ENCODE measurements around the gene CLEC2A. TPM values are rescaled to one million over a fixed set of nuclear protein-coding genes. Genes with fewer than 3 reads are reported as not detected.
"Not testable (repeated sequence)": the region's sequence is repeated elsewhere in the genome, so short reads cannot be mapped to it uniquely, and the experiment has no call there.

The CLEC2A gene
- total and polyA plus RNA-seq, 10 donors: not detected

DNA sequence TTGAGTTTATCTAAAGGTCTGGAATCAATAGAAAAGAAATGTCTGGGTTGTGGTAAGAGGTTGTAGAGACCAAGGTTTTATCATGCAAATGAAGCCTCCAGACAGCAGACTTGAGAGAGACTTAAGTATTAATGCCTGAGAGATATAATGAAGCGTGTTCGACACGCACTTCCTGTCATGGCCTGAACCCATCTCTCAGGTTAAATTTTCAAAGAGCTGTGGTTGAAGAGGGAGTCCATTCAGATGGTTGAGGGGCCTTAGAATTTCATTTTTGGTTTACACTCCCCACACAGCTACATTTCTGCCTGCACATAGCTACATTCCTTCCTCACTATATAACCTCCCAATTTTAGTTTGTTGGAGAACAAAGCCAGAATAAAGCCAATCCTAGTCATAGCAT is 28.9 kb upstream of the CLEC2A start:
- no peak for DNase-seq
- Histone ChIP-seq H3K4me1 (peaks cover 6 to 35% (median 18%) of the 10 kb centered on the region in 6 donors), H3K36me3 (no peaks in the 10 kb centered on the region), H3K27me3 (replicated peaks in 1 of 7) (no peaks in the 10 kb centered on the region), H3K9me3 (no peaks in the 10 kb centered on the region), H3K27ac (peak overlapping the region in 3 of 8 donors; percentile 13 to 47 (median 39)), H3K4me3 (no peak overlapping the region)
- no peak for TF ChIP-seq POLR2AphosphoS5 (IDR thresholded peaks at IDR 0.05)
- TF ChIP-seq POLR2A (IDR thresholded peaks at IDR 0.05): no peak
- TF ChIP-seq, protein P1, sequence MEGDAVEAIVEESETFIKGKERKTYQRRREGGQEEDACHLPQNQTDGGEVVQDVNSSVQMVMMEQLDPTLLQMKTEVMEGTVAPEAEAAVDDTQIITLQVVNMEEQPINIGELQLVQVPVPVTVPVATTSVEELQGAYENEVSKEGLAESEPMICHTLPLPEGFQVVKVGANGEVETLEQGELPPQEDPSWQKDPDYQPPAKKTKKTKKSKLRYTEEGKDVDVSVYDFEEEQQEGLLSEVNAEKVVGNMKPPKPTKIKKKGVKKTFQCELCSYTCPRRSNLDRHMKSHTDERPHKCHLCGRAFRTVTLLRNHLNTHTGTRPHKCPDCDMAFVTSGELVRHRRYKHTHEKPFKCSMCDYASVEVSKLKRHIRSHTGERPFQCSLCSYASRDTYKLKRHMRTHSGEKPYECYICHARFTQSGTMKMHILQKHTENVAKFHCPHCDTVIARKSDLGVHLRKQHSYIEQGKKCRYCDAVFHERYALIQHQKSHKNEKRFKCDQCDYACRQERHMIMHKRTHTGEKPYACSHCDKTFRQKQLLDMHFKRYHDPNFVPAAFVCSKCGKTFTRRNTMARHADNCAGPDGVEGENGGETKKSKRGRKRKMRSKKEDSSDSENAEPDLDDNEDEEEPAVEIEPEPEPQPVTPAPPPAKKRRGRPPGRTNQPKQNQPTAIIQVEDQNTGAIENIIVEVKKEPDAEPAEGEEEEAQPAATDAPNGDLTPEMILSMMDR (IDR thresholded peaks at IDR 0.05 in 8 of 11, conservative IDR thresholded peaks at IDR 0.05 in 3 of 11): no peak
- intact Hi-C loops (cut with DNase I; ENCODE audit: low total_unique reads): no loop called here
- 61 to 77% (median 70%) methylated on average over 3 of the region's 3 CpGs for WGBS, 5 donors

DNA sequence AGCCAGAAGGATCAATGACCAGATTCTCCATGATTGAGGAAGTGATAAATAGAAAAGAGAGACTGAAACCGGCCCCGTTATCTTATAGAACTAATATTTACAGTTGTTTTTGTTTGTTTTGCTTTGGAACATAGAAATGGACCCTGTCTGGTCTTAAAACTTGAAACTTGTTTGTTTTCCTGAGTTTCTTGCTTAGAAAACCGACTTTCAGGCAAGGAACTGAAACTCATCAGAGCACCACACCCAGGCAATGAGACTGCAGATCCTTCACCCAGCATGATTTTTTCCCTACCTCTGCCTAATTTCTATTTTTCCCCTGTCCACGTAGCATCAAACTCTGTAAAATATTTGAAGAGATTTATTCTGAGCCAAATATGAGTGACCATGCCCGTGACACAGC is 28.4 kb upstream of the CLEC2A start:
- peaks cover 6 to 35% (median 18%) of the 10 kb centered on the region in 6 donors for H3K4me1 ChIP-seq
- TF ChIP-seq, protein P1 (IDR thresholded peaks at IDR 0.05 in 8 of 11, conservative IDR thresholded peaks at IDR 0.05 in 3 of 11): no peak
- TF ChIP-seq POLR2AphosphoS5 (IDR thresholded peaks at IDR 0.05) (no peak), POLR2A (IDR thresholded peaks at IDR 0.05) (no peak)
- H3K27me3 ChIP-seq (replicated peaks in 1 of 7): no peaks in the 10 kb centered on the region
- H3K27ac ChIP-seq: peak overlapping the region in 3 of 8 donors; percentile 13 to 47 (median 39)
- H3K4me3 ChIP-seq: no peak overlapping the region
- H3K36me3 ChIP-seq: no peaks in the 10 kb centered on the region
- no peak for DNase-seq
- 61 to 76% (median 69%) methylated on average over 5 of the region's 5 CpGs for WGBS, 5 donors
- H3K9me3 ChIP-seq: no peaks in the 10 kb centered on the region
- intact Hi-C loops (cut with DNase I; ENCODE audit: low total_unique reads): no loop called here

DNA sequence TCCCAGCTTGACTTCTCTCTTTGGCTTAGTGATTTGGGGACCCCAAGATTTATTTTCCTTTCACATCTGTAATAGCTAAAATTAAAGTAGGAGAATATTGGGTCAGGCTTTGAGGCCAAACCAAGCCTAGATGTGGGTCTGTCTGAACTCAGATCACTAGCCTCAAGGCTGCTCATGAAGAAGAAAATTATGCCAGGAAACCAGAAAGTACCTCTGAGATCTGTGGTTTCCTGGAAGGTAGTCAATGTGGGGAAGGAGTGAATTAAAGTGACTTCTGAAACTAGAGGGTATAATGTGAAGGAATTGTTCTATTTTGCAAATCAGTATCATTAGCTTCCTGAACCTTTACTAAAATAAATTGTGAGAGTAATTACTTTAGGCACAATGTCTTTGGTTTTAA is 25.7 kb upstream of the CLEC2A start:
- H3K4me1 ChIP-seq: peaks cover 6 to 35% (median 18%) of the 10 kb centered on the region in 6 donors
- DNase-seq: no peak
- no peak overlapping the region for H3K4me3 ChIP-seq

DNA sequence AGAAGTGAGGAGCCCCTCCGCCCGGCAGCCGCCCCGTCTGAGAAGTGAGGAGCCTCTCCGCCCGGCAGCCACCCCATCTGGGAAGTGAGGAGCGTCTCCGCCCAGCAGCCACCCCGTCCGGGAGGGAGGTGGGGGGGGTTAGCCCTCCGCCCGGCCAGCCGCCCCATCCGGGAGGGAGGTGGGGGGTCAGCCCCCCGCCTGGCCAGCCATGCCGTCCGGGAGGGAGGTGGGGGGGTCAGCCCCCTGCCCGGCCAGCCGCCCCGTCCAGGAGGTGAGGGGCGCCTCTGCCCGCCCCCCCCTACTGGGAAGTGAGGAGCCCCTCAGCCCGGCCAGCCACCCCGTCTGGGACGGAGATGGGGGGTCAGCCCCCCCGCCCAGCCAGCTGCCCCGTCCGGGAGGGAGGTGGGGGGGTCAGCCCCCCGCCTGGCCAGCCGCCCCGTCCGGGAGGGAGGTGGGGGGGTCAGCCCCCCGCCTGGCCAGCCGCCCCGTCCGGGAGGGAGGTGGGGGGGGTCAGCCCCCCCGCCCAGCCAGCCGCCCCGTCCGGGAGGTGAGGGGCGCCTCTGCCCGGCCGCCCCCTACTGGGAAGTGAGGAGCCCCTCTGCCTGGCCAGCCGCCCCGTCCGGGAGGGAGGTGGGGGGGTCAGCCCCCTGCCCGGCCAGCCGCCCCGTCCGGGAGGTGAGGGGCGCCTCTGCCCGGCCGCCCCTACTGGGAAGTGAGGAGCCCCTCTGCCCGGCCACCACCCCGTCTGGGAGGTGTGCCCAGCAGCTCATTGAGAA is 21.0 kb upstream of the CLEC2A start:
- intact Hi-C loops (cut with DNase I; ENCODE audit: low total_unique reads); DNase-seq; H3K27me3 ChIP-seq (replicated peaks in 1 of 7); H3K36me3 ChIP-seq; H3K9me3 ChIP-seq; H3K27ac ChIP-seq; H3K4me3 ChIP-seq: not testable (repeated sequence)
- peaks cover 5 to 46% (median 32%) of the 10 kb centered on the region in 6 donors for H3K4me1 ChIP-seq
- WGBS, 5 donors: 80 to 94% (median 89%) methylated on average over 1 to 24 of the region's 55 CpGs

More for the DNA sequence above, 25.7 kb upstream of the CLEC2A start:
- TF ChIP-seq, protein P1 (IDR thresholded peaks at IDR 0.05 in 8 of 11, conservative IDR thresholded peaks at IDR 0.05 in 3 of 11): no peak
- TF ChIP-seq POLR2AphosphoS5 (IDR thresholded peaks at IDR 0.05) (no peak), POLR2A (IDR thresholded peaks at IDR 0.05) (no peak)
- Histone ChIP-seq H3K27me3 (replicated peaks in 1 of 7) (no peaks in the 10 kb centered on the region), H3K36me3 (no peaks in the 10 kb centered on the region), H3K9me3 (no peaks in the 10 kb centered on the region), H3K27ac (no peak overlapping the region)
- intact Hi-C loops (cut with DNase I; ENCODE audit: low total_unique reads): no loop called here

Data from spleen (tissue), 11 donors.